Stimulated activated CD4-positive, alpha-beta T cell treated with anti-CD3 and anti-CD28 coated beads, Interleukin-12 subunit alpha, Interleukin-12 subunit beta, amount 100 ng/mL, for 24 hours (primary cell): ENCODE measurements around the gene NUP210L.
"Not testable (repeated sequence)": the region's sequence is repeated elsewhere in the genome, so short reads cannot be mapped to it uniquely, and the experiment has no call there.

Experiments
- DNase-seq, 2 experiments: peaks; one replicate each; pipeline ENCODE4 v3.0.0-alpha.2; 2020; ENCODE audit warnings: low read depth in 2 of 2

NUP210L gene

DNA sequence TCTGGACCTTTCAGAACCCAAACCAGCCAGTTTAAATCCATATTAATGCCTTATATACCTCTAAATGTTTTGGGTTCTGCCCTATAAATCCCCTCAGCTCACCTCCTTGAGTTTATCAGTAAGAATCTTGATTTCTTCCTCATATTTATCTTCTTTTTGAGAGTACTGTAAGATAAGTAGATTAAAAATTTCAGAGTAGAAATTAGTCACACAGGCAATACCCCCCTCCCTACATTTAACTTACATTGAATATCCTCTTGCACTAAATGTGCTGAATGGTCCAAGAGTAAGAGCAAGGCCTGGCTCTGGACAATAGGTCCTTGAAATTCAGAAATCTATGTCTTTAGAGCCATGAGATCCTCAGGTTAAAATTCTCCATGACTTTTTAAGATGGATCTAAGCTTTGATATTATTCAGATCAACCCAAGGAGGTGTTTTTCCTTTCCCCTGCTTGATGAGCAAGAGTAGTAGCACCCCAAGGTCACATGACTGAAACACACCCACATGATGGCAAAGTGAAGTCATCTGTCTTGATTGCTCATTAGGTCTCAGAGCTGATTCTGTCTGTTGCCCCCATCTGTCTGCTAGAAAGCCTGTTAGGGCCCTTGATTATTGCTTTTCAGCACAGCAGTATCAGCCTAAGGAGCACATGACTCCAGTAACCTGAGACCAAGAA is 15.8 kb upstream of the NUP210L start:
- DNase-seq: peak; percentile 33 to 44

DNA sequence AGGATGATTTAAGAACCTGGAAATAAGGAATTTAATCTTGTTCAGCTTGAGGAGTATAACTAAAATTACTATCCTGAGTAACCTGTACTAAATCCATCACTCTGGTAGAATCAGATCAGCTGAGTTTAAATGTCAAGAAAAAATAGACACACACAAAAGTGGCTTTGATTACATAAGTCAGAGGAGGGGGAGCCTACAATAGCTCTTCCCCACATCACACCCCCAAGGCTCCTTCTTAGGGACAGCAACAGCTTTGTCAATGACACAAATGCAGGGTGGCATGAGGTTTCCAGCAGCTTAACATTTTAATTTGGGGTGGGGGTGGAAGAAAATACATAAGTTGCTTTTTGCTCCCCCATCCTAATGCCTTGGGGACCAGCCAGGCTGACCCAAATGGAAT is 12.6 kb upstream of the NUP210L start:
- DNase-seq: no peak

DNA sequence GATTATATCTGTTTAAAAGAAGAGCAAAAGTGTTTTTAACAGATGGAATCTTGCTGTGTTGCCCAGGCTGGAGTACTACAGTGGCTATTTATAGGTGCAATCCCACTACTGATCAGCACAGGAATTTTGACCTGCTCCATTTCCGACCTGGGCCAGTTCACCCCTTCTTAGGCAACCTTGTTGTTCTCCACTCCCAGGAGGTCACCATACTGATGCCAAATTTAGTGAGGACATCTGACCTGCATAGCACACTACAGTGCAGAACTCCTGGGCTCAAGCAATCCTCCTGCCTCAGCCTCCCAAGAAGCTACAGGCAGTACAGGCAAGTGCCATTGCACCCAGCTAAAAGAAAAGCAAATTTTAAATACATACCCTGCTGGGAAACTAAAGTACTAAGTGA is 11.3 kb upstream of the NUP210L start:
- no peak for DNase-seq

DNA sequence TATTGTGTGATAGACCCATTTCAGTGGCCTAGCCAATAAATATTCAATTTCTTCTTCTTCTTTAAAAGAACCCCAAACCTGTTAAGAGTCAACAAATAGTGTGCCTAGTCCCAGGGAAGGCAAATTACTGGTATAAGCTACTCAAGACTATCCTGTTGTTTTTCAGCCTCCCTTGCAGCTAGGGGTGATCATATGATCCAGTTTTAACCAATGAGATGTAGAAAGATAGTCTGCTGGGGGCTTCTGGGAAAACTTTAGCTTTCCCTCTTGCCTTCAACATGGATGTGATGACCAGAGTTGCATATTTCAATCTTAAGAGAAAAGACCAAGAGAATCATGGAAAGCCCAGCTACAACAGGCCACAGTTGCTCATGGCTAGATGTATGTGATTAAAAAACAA is 4.7 kb upstream of the NUP210L start:
- DNase-seq: no peak

DNA sequence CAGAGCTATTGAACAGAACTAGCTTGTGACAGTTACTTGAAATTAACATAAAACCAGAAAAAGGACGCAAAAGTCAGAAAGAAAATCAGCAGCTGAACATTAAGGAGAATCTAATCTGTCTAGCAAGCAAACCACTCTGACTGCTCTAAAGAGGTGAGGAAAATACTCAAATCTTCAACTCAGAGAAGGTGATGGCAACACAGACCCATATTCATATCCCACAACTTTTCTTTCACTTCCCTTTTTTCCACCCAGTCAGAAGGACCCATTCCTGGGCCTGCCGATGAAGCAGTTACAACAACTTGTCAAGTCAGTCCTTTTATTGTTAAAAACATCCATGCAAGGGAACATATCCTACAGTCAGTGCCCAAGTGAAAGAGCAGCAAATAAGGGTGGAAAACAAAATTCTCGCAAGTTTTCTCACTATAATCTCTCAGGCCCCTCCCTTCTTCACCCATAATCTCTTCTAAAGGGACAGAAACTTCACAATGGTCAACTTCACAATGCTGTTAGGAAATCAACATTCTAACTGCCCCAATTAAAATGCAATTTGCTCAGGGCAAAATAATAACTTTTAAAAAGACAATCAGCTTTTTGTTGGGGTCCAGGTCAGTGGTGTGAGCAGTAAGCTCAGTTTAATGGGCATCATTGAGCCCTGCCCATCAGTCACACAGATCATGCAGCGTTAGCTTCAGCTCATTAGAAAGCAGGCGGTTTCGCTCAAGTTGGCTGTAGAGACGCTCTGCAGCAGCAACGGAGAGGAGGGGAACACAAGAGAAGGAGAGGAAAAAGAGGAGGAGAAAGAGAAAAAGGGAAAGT is 3.6 kb upstream of the NUP210L start:
- no peak for DNase-seq

DNA sequence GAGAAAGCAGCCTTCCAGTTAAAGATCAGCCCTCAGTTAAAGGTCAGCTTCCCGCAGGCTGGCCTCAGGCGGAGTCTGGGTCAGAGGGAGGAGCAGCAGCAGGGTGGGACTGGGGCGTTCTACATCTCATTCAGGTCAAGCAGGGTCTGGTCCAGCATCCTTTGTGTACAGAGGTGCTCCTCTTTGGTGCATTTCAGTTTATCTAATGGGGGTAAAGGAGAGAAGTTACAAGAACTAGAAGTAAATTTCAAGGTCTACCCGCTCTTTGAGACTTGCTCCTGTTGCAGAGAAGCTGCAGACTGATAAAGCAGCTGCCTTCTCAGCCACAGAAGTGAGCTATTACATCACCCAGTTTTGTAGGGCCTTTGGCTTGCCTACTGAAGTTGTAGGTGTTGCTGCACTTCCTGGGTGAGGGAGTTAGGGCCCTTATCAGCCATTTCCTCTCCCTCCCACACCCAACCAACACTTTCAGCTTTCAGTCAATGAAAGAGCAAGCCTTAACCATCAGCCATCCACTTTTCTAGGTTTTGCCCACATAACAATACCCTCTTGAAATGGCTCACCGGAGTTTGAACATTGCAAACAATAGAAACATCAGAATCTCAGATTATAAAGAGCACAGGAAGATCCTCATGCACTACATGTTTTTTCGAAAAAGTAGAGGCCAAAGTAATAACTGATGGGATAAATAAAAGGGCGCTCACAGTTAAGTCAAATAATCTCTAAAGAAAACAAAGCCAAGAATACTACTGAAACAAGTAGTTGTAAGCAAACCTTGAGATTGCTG is 2.8 kb upstream of the NUP210L start:
- peak; percentile 37 to 50 for DNase-seq

DNA sequence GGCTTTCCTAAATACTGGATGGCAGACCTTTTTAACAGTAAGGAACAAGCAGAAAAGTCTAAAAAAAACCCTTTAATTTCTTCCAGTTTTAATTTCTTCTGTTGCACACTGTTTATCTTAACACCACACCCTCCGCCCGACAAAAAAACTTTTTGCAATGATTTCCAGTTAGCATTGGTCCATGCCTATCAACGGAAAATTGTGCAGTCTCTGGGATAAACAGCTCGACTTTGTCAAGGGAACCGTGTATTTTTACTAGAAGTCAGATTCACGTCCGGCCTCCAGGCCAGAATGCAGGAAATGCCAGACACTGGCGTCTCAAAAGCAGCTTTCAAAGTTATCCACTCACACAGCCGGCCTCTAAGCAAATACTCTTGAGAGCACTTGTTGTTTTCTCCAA is 378 bp upstream of the NUP210L start:
- DNase-seq: no peak

DNA sequence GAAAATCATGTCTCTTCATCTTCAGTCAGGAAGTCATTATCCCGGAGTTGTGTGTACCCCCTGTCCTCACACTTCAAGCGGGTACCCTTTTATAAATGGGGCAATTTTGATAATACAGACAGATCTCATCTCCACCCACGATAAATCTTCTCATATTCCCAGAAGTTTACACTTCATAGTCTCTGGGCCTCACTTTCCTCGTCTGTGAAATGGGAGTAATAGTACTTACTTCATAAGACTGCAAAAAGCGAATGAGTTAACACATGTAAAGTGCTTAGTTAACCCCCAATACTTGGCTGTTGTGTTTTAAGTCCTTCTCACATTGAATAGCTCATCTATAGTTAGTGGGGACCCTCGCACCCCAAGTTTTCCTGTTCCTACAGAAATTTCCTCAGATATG is 820 bp downstream of the NUP210L start:
- no peak for DNase-seq

DNA sequence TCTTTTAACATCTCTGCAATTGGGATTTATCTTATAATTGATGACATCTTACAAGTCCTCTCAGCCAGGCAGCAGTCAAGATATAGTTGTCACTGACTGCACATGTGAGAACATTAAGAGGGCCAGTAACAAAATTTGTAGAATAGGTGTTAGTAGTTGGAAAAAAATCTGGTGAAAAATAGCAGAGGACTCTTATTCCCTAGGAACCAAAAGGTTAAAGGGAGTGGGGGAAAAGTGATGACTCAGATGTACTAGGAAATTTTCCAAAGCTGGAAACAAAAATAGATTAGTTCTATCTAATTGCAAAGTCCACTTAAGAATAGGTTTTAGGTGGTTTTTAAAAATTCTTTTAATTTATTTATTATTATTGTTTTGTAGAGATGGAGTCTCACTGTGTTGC is 3.6 kb downstream of the NUP210L start:
- DNase-seq: no peak

DNA sequence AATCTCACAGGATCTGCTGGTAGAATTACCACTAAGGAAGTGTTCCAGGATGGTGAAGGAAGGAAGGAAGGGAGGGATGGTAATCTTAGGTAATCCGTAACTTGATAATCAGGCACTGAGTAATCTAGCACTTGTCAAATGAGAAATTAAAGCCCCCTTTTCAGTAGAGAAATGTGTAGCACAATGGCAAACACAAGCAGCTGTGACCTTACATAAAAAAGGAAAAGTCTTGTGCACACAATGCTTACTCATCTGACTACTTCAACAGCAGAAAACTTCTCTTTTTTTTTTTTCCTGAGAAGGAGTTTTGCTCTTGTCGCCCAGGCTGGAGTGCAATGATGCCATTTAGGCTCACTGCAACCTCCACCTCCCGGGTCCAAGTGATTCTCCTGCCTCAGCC is 6.1 kb downstream of the NUP210L start:
- no peak for DNase-seq

DNA sequence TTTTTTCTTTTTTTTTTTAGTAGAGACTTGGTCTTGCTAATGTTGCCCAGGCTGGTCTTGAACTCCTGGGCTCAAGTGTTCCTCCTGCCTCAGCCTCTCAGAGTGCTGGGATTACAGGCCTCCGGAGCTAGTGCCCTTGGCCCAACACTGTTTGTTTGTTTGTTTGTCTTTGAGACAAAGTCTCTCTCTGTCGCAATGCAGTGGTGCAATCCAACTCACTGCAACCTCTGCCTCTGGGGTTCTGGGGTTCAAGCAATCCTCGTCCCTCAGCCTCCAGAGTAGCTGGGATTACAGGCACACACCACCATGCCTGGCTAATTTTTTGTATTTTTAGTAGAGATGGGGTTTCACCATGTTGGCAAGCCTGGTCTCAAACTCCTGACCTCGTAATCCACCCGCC is 7.4 kb downstream of the NUP210L start:
- not testable (repeated sequence) for DNase-seq

DNA sequence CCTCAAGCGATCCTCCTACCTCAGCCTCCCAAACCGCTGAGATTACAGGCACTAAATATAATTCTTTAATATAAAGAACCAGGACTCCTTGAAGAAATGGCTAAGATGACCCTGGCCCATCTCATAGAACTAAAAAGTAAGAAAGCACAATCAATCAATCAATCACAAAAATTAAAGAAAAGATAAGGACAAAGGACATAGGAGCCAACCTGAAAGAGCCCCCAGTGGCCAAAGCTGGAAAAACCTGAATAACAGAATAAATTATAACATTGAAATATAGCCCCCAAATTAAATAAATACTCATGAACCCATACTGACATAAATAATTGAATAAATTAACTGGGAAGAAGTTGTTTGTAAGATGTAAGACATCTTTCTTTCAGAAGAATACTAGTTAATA is 8.9 kb downstream of the NUP210L start:
- no peak for DNase-seq

DNA sequence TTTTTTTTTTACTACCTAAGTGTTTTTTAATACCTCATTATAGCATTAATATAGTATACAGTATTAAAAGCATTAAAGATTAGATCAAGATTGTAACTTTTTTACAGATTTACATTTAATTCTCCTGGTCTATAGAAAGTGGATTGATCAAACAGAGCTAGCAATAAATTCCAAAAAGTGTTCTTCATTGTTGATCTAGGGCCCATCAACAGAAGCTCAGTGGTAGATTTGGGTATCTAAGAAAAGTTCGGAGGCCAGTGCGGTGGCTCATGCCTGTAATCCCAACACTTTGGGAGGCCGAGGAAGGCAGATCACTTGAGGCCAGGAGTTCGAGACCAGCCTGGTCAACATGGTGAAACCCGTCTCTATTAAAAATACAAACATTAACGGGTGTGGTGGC is 12.5 kb downstream of the NUP210L start:
- DNase-seq: no peak

DNA sequence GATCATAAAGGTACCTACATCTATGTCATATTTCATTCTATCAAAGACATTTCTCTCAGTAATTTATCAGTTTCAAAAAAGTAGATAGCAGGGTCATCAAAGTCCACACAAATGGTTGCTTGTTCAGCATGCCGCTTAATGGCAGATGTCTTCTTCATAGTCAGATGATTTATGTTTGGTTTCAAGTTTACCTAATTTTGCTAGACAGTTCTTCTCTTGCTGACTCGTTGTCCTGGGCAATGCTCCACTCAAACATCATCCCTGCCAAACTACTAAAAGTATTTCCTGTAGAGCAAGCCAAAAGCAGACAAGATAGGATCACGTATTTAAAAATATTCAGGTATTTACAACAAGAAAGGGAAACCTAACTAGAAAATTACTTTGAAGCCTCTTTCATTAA is 13.6 kb downstream of the NUP210L start:
- no peak for DNase-seq

DNA sequence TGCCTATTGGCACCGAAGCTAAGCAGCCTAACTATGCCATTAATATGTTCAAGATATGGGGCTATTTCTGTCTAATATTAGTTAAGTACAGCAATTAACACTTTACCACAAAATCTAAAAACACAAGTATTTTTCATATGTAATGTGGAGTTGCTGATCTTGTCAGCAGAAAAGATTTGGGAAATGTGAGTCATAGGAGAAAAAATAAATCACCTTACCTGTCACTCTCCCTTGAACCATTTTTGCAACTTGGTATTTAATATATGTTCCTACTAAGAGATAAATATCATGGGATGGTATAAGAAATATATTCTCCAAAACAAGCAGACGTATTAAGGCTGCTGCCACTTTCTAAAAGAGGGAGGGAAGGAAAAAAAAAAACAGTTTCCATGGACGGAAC is 17.0 kb downstream of the NUP210L start:
- DNase-seq: no peak

DNA sequence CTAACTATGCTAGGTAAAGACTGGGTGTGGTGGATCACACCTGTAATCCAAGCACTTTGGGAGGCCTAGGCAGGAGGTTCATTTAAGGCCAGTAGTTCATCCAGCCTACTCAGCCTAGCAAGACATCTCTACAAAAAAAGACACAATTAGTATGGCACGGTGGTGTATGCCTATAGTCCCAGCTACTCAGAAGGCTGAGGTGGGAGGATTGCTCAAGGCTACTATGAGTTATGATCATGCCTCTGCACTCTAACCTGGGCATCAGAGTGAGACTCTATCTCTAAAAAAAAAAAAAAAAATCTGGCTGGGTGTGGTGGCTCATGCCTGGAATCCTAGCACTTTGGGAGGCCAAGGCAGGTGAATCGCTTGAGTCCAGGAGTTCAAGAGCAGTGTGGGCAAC is 21.6 kb downstream of the NUP210L start:
- DNase-seq: no peak

DNA sequence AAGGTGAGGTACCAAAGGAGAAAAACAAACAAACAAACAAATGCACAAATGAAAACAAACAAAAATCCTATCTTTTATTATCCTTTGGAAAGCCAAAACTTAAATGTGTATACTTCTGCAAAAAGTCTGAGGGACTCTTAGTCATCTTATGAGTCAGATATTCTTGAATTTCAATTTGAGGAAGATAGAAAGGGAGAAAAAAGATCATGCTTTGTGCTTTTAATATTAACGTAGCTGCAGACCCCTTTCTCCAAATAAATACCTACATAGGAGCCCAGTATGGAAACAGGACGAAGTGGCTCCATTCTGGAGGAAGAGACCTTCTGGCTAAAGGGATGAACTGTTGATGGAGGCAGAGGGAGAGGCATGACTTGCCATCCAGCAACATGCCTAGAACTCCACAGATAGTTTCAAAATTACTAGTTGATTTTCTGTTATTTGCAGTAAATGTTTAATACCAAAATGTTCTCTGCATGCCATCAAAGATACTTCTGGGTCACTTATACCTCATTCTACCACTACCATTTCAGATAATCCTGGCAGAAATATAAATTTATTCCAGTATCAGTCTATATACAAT is 25.4 kb downstream of the NUP210L start:
- no peak for DNase-seq

DNA sequence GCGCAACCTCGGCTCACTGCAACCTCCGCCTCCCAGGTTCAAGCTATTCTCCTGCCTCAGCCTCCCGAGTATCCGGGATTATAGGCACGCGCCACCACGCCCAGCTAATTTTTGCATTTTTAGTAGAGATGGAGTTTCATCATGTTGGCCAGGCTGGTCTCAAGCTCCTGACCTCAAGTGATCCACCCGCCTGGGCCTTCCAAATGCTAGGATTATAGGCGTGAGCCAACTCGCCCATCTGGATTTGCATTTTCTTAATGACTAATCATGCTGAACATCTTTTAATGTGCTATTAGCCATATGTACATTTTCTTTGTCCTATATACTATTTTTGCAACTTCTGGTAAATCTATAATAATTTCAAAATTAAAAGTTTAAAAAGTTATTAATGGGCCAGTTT is 31.7 kb downstream of the NUP210L start:
- not testable (repeated sequence) for DNase-seq

DNA sequence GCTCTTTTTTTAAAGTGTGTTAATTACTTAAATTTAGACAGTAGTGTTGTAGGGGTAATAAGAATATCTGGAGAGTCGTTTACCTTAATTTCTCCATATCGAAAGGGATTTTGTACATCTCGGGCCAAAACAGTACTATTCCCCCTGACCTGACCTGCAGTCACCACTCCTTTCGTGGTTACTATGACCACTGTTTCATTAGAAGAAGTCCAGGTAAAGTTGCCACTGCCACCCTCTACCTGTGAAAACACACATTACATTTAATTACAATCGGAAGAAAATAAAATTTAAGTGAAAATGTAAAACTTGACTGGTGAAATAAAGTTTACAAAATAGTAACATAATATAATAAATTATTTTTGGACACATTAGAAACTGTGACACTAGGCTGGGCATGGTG is 37.2 kb downstream of the NUP210L start:
- no peak for DNase-seq

DNA sequence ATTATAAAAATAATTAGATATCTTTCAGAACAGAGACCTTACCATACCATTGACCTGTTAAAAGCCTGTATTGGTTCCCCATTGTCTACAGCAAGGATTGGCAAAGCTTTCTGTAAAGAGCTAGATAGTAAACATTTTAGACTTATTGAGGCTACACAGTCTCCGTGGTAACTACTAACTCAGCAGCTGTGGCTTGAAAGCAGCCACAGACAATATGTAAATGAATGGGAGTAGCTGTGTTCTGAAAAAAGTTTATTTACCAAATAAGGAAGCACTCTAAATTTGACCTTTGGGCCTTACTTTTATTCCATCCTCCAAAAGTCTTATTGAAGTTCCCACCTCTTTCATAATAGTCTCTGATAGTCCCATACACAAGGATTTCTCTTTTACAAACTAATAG is 39.7 kb downstream of the NUP210L start:
- DNase-seq: no peak

DNA sequence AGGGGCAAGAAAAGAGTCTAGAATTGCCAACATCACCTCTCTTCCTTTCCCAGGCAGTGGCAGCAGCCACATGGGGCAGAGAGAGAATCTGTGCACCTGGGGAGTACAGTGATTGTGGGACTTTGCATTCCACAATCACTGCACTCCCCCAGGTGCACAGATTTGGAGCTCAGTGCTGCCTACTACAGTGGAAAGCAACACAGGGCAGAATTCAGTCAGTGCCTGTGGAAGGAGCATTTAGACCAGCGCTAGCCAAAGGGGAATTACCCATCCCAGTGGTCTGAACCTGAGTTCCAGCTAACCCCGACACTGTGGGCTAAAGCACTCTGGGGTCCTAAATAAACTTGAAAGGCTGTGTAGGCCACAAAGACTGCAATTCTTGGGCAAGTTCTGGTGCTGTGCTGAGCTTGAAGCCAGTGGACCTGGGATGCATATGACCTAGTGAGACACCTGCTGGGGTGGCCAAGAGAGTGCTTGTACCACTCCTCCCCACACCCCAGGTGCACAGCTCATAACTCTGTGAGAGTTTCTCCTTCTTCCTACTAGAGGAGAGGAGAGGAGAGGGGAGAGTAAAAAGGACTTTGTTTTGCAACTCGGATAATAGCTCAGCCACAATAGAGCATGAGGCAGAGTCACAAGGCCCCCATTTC is 50.3 kb downstream of the NUP210L start:
- no peak for DNase-seq

DNA sequence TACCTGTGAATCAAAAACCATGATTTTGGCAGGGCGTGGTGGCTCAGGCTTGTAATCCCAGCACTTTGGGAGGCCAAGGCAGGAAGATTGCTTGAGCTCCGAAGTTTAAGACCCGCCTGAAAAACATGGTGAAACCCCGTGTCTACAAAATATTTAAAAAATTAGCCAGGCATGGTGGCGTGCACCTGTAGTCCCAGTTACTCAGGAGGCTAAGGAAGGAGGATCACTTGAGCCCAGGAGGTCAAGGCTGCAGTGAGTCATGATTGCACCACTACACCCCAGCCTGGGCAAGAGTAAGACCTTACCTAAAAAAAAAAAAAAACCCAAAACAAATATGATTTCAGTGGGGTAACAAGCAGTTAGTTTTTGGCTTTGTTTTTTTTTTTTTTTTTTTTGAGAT is 54.7 kb downstream of the NUP210L start:
- not testable (repeated sequence) for DNase-seq
